Neural progenitor cell (in vitro differentiated cells): ENCODE results near the gene LDHAL6A.

Experiments used
- CTCF ChIP-seq: fragments of 200-600 bp; sonication (generic); IDR thresholded peaks from 2 replicates; pipeline ENCODE4 v1.5.1; 2017; ENCODE audit warnings: antibody characterized with exemption, mild to moderate bottlenecking
- EZH2 ChIP-seq: fragments of 200-600 bp; sonication (generic); IDR thresholded peaks from 2 replicates; pipeline ENCODE4 v1.6.1; 2017; ENCODE audit warnings: antibody characterized with exemption, mild to moderate bottlenecking, moderate library complexity
- EZH2phosphoT487 ChIP-seq: fragments of 200-600 bp; sonication (generic); IDR thresholded peaks from 2 replicates; pipeline ENCODE4 v1.6.1; 2017; ENCODE audit warnings: antibody characterized with exemption

GRCh38 chr11:18449251-18449650, 6.4 kb upstream of the LDHAL6A start:
- TF ChIP-seq CTCF (no peak), EZH2 (no peak), EZH2phosphoT487 (no peak)
